ENCODE results near the gene ZMAT2. TPM values are rescaled to one million over a fixed set of nuclear protein-coding genes. Genes with fewer than 3 reads are reported as not detected.
"Not testable (repeated sequence)": the region's sequence is repeated elsewhere in the genome, so short reads cannot be mapped to it uniquely, and the experiment has no call there.

The ZMAT2 gene, protein sequence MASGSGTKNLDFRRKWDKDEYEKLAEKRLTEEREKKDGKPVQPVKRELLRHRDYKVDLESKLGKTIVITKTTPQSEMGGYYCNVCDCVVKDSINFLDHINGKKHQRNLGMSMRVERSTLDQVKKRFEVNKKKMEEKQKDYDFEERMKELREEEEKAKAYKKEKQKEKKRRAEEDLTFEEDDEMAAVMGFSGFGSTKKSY
- 67.8 and 70.2 TPM in 2 replicates for total RNA-seq

DNA sequence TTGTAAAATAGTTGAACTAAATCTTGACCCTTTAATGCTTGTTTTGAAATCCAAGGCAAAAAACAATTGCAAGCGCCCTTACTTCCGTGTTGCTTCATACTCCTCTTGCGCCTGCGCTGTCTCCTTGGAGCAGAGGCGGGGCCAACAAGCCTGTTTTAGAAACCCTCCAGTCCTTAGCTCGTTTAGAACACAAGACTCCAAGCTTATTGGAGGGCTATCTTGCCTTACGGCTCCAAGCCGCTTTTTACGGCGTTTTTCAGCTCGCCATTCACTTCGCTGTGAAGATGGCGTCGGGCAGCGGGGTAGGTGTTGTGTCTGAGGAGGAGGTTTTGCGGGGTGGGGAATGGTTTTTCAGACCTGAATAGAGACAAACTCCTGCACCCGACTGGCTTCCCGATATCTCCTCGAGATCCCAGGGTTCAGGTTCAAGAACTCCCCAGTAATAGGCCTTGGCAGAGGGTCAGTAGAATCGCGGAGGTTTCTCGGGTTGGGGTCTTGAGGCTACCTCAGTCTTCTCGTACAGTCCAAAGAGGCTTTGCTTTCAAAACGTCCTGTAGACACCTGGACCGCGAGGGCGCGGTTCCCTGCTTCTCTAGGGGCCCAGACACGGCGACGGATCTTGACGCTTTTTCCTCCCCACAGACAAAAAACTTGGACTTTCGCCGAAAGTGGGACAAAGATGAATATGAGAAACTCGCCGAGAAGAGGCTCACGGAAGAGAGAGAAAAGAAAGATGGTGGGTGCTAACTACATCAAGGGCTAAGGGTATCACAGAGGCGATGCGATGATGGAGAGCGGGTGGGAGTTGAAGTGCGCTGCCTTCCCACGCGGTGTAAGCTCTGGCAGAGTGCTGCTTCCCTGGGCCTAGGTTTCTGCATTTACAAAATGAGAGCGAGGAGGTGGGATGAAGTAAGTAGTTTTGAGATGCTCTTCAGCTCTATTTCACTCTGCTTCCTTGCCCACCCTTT lies at the start of gene ZMAT2:
Gene ZMAT2 (plus strand): TSS at position 271 of the 968 bp plus-strand sequence. CDS start 14 bp downstream, at position 285.
- intact Hi-C loops (cut with micrococcal nuclease) = loop anchor here (1.0 to 2.0 kb wide), 4 partner anchors 9 to 299 kb away; partner anchors contain the start of genes ANKHD1, HARS1, HARS2 and WDR55
- Mint-ChIP-seq H3K27me3 (no peaks in the 10 kb centered on the region), H3K4me3 (peak within 1 kb of the TSS; percentile 98), H3K9me3 (no peaks in the 10 kb centered on the region), H3K27ac (peak within 1 kb of the TSS; percentile 92), H3K4me1 (peaks cover 25% of the 10 kb centered on the region), H3K36me3 (ENCODE audit: low read depth) (peaks cover 87% of the 10 kb centered on the region)
- TF ChIP-seq, protein P1, sequence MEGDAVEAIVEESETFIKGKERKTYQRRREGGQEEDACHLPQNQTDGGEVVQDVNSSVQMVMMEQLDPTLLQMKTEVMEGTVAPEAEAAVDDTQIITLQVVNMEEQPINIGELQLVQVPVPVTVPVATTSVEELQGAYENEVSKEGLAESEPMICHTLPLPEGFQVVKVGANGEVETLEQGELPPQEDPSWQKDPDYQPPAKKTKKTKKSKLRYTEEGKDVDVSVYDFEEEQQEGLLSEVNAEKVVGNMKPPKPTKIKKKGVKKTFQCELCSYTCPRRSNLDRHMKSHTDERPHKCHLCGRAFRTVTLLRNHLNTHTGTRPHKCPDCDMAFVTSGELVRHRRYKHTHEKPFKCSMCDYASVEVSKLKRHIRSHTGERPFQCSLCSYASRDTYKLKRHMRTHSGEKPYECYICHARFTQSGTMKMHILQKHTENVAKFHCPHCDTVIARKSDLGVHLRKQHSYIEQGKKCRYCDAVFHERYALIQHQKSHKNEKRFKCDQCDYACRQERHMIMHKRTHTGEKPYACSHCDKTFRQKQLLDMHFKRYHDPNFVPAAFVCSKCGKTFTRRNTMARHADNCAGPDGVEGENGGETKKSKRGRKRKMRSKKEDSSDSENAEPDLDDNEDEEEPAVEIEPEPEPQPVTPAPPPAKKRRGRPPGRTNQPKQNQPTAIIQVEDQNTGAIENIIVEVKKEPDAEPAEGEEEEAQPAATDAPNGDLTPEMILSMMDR (IDR thresholded peaks at IDR 0.05) = no peak
- POLR2A ChIA-PET = interaction anchor here (0.5 to 2.1 kb wide), 14 partner anchors 9 to 620 kb away, joined by 3 to 32 read pairs (median 6); partner anchors contain the start of genes ANKHD1, HARS1, HARS2 and IK
- peak; percentile 77 for DNase-seq
- CTCF ChIA-PET = interaction anchor here (0.8 to 1.7 kb wide), 3 partner anchors 9 to 461 kb away, joined by 3 to 5 read pairs (median 3); partner anchors contain the start of genes HARS1 and HARS2
- peak; percentile 100 for ATAC-seq (ENCODE audit: low read depth)

DNA sequence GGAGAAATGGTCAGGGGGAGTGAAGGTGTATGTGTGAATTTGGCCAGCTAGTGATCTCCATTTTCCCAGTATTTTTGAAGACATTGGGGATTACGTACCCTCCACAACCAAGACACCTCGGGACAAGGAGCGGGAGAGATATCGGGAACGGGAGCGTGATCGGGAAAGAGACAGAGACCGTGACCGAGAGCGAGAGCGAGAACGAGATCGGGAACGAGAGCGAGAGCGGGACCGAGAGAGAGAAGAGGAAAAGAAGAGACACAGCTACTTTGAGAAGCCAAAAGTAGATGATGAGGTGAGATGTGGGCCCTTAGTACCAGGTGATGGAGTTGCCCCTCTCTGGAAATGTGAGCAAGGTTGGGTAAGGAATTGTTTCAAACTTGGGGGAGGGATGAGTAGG lies 41.4 kb upstream of the ZMAT2 start:
- intact Hi-C loops (cut with micrococcal nuclease) = no loop called here
- ChIA-PET POLR2A (interaction anchor here (0.9 kb wide), 1 partner anchor 11 kb away, joined by 4 read pairs; the partner anchor contains the start of genes IK and NDUFA2), CTCF (no interaction called here)
- TF ChIP-seq, protein P1 (IDR thresholded peaks at IDR 0.05) = no peak
- Mint-ChIP-seq H3K27ac (no peak overlapping the region), H3K4me3 (no peak overlapping the region), H3K27me3 (no peaks in the 10 kb centered on the region), H3K36me3 (ENCODE audit: low read depth) (peaks cover 84% of the 10 kb centered on the region), H3K9me3 (no peaks in the 10 kb centered on the region), H3K4me1 (no peaks in the 10 kb centered on the region)
- no peak for DNase-seq
- ATAC-seq (ENCODE audit: low read depth) = no peak

DNA sequence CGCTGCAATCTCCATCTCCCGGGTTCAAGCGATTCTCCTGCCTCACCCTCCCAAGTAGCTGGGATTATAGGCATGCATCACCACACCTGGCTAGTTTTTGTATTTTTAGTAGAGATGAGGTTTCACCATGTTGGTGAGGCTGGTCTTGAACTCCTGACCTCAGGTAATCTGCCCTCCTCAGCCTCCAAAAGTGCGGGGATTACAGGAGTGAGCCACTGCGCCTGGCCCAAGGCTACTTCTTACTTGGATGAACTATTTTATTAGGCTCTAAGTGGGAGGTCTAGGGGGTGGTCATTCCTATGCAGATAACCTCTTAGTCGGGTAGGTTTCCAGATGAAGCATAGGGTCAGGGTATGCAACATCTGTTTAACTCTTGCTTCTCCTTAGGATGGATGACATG lies 39.9 kb upstream of the ZMAT2 start:
- H3K27ac Mint-ChIP-seq; H3K27me3 Mint-ChIP-seq; CTCF ChIA-PET; H3K4me1 Mint-ChIP-seq; DNase-seq; H3K9me3 Mint-ChIP-seq; H3K4me3 Mint-ChIP-seq; ATAC-seq (ENCODE audit: low read depth): not testable (repeated sequence)
- H3K36me3 Mint-ChIP-seq (ENCODE audit: low read depth) = peaks cover 76% of the 10 kb centered on the region
- POLR2A ChIA-PET = interaction anchor here (1.3 kb wide), 1 partner anchor 13 kb away, joined by 3 read pairs; the partner anchor contains the start of genes IK and NDUFA2
- intact Hi-C loops (cut with micrococcal nuclease) = loop anchor here (10.0 kb wide), 1 partner anchor 546 kb away; the partner anchor contains the start of gene PURA

DNA sequence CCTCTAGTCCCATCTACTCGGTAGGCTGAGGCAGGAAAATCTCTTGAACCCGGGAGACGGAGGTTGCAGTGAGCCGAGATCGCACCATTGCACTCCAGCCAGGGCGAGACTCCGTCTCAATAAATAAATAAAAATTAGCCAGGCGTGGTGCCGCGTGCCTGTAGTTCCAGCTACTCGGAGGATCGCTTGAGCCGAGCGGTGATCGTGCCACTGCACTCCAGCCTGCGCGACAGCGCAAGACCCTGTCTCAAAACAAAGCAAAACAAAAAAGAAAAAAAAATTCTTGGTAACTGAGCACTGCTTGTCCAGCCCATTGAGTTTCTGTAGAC lies 36.3 kb upstream of the ZMAT2 start:
- POLR2A ChIA-PET = interaction anchor here (0.6 to 3.3 kb wide), 7 partner anchors 17 to 1578 kb away, joined by 3 to 42 read pairs (median 10); partner anchors contain the start of genes ANKHD1, EIF4EBP3, HARS1 and HARS2
- peak overlapping the region; percentile 95 for H3K27ac Mint-ChIP-seq
- H3K4me1 Mint-ChIP-seq = peaks cover 30% of the 10 kb centered on the region
- no peaks in the 10 kb centered on the region for H3K27me3 Mint-ChIP-seq
- TF ChIP-seq, protein P1 (IDR thresholded peaks at IDR 0.05) = no peak
- H3K36me3 Mint-ChIP-seq (ENCODE audit: low read depth) = peaks cover 69% of the 10 kb centered on the region
- ATAC-seq (ENCODE audit: low read depth) (no peak), DNase-seq (no peak)
- CTCF ChIA-PET = no interaction called here
- no peaks in the 10 kb centered on the region for H3K9me3 Mint-ChIP-seq
- H3K4me3 Mint-ChIP-seq = peak overlapping the region; percentile 97
- intact Hi-C loops (cut with micrococcal nuclease) = loop anchor here (1.0 to 10.0 kb wide), 9 partner anchors 17 to 549 kb away; partner anchors contain the start of genes ANKHD1, APBB3, HARS1 and HARS2

DNA sequence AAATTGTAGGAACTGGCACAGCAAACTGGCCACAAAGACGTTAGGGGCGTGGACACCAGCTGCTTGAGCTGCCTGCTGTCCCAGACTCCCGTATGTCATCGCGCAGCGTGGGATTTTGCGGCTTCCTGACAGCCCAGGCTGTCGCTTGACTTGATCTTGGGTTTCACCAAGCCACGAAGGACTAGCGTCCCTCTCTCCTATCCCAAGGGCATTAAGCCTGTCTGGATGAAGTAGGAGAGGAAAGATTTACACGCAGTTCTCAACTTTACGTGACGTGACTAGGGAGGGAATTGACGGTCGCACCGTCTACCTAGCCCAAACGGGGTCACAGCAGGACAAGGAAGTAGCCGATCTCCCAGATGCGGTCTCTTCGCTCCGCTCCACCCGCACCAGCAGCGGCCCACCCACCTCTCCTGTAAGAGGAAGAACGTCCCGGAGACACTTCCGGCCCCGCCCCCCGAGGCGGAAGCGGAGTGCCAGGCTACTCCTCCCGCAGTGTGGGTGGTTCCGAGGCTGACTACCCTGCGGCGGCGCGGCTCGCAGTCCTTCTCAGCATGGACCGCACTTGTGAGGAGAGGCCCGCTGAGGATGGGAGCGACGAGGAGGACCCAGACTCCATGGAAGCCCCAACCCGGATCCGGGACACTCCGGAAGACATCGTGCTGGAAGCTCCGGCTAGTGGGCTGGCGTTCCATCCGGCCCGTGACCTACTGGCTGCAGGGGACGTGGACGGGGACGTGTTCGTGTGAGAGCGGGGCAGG lies 35.7 kb upstream of the ZMAT2 start, which contains the start of gene WDR55:
Gene WDR55 (plus strand): TSS at position 546 of the 761 bp plus-strand sequence. CDS start 9 bp downstream, at position 555.
- DNase-seq (peak; percentile 91), ATAC-seq (ENCODE audit: low read depth) (peak; percentile 98)
- ChIA-PET POLR2A (interaction anchor here (0.6 to 3.3 kb wide), 8 partner anchors 17 to 1578 kb away, joined by 3 to 42 read pairs (median 8); partner anchors contain the start of genes ANKHD1, EIF4EBP3, HARS1 and HARS2), CTCF (no interaction called here)
- intact Hi-C loops (cut with micrococcal nuclease) = loop anchor here (1.0 to 10.0 kb wide), 9 partner anchors 17 to 550 kb away; partner anchors contain the start of genes ANKHD1, APBB3, HARS1 and HARS2
- Mint-ChIP-seq H3K4me1 (peaks cover 30% of the 10 kb centered on the region), H3K27ac (peak within 1 kb of the TSS; percentile 95), H3K27me3 (no peaks in the 10 kb centered on the region), H3K4me3 (peak within 1 kb of the TSS; percentile 97), H3K9me3 (no peaks in the 10 kb centered on the region), H3K36me3 (ENCODE audit: low read depth) (peaks cover 69% of the 10 kb centered on the region)
- TF ChIP-seq, protein P1 (IDR thresholded peaks at IDR 0.05) = no peak

DNA sequence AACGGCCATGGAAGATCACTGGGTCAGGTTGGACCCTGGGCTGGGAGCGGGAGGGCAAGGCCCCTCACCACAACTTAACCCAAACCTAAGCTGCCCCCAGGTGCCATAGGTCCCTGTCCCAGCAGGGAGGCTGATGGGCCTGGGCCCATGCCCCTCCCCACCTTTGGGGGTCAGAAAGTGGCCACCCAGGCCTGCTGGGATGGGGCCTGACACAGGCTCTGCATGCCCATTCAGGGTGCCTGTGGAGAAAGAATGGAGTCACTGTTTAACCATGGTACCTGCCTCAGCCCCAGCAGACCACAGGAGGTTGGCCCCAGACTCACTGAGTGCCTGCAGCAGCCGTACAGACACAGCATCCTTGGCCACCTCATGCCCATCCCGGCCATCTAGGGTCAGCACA lies 29.2 kb upstream of the ZMAT2 start:
- ATAC-seq (ENCODE audit: low read depth); DNase-seq; CTCF ChIA-PET; H3K9me3 Mint-ChIP-seq; POLR2A ChIA-PET; H3K27ac Mint-ChIP-seq; H3K27me3 Mint-ChIP-seq; intact Hi-C loops (cut with micrococcal nuclease); H3K4me3 Mint-ChIP-seq: not testable (repeated sequence)
- peaks cover 82% of the 10 kb centered on the region for H3K36me3 Mint-ChIP-seq (ENCODE audit: low read depth)
- H3K4me1 Mint-ChIP-seq = peaks cover 19% of the 10 kb centered on the region

All from activated B cell treated with CpG ODN at 0.5 μM for 24 hours (primary cell).